Measurements from ENCODE around the gene KIRREL3.

KIRREL3 gene

DNA sequence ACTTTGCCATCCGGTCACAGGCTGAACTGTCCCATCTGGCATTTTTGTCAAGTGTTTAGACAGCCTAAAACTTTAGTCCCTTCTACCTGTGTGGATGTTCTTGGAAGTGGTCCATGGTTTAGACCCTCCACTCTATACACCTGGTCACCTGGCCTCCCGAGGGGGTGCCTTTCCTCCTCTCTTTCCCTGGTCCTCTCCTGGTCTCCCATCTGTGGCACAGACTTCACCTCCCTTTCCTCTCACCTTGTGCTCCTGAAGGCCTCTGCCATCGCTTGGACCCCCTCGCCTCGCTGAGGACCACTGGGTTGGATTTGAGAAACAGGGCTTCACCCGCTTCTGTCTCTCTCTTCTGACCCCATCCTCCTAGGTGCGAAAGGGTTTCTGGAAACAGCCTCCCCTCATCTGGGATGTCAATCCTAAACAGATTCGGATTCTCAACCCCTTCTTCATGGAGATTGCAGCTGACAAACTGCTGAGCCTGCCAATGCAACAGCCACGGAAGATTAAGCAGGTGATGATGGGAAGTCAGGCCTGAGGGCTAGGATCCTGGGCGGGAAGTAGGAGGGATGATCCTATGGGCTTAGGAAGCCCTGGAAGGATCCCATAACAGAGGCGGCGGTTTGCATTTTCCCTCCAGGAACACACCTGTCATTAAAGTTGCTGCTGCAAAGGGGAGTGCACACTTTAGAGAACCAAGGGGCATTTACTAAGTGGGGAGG lies 591.5 kb downstream of the KIRREL3 start:
- no peak overlapping the region for H3K9ac ChIP-seq (ENCODE audit: low read depth, low read length)
- peaks cover 18% of the 10 kb centered on the region for H3K4me1 ChIP-seq (ENCODE audit: insufficient read depth, low read length)
- no peaks in the 10 kb centered on the region for H3K9me3 ChIP-seq (ENCODE audit: control insufficient read depth, insufficient read depth, low read length)
- peaks cover 6% of the 10 kb centered on the region; the same call in 1 of the 2 replicates for H3K36me3 ChIP-seq (ENCODE audit: insufficient read depth, low read length)

DNA sequence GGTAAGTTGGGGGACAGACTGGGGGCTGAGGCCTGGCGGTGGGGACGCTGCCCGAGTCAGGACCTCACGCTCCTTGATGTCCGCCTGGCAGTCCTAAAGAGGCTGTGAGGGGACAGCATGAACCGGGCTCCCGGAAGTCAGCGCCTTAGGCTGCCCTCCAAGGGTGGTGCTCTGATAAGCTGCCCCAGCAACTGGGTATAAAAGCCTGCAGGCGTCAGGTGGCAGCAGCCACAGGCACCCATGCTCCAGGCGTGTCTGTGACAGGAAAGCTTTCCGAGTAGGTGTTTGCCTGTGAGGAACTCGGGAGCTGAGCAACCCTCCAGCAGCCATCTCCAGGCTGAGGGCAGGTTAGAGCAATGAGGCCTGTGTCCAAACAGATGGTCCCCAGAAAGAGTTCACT lies 592.1 kb downstream of the KIRREL3 start:
- Histone ChIP-seq H3K4me1 (ENCODE audit: insufficient read depth, low read length) (peaks cover 23% of the 10 kb centered on the region), H3K36me3 (ENCODE audit: insufficient read depth, low read length) (peaks cover 6% of the 10 kb centered on the region; the same call in 1 of the 2 replicates), H3K9me3 (ENCODE audit: control insufficient read depth, insufficient read depth, low read length) (no peaks in the 10 kb centered on the region), H3K9ac (ENCODE audit: low read depth, low read length) (no peak overlapping the region)

DNA sequence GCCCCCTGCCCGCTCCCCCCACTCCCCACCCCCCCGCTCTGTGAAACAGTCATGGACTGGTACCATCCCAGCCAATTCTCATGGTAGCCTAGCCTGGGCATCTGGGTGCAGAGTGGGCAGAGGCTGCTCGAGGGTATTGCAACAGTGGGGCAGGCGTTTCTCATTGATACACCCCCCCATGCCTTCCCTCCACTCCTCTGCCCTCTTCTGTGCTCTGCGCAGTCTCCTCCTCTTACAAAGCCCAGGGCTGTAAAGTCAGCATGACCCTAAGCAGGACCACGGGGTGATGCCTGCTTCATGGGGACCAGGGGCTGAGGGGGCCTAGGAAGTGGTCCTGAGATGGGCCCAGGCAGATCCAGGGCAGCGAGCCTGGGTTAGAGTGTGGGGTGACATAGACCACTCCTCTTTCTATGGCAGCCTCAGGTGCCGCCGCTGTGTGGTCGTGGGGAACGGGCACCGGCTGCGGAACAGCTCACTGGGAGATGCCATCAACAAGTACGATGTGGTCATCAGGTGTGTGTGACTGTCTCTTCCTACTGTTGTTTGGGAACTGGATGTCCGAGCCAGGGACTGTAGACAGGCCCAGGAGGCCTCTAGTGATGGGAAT lies 592.8 kb downstream of the KIRREL3 start:
- H3K9me3 ChIP-seq (ENCODE audit: control insufficient read depth, insufficient read depth, low read length) = no peaks in the 10 kb centered on the region
- H3K9ac ChIP-seq (ENCODE audit: low read depth, low read length) = no peak overlapping the region
- peaks cover 6% of the 10 kb centered on the region; the same call in 1 of the 2 replicates for H3K36me3 ChIP-seq (ENCODE audit: insufficient read depth, low read length)
- peaks cover 31% of the 10 kb centered on the region for H3K4me1 ChIP-seq (ENCODE audit: insufficient read depth, low read length)

DNA sequence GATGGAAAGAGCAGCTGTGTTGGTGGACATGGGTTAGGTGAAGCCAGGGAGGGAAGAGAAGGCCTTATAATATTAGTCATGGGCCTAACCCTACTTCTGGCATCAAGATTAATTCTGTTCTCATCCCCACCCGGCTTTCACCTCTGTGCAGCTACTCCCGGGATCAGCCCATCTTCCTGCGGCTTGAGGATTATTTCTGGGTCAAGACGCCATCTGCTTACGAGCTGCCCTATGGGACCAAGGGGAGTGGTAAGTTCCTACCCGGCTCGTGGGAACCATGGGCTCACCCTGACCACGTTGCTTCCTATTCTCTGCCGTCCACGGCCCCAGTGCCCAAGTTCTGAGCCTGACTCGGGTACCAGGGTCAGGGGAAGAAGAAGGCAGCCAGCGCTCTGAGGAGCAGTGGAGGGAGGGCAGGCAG lies 593.5 kb downstream of the KIRREL3 start:
- Histone ChIP-seq H3K9ac (ENCODE audit: low read depth, low read length) (no peak overlapping the region), H3K36me3 (ENCODE audit: insufficient read depth, low read length) (peaks cover 6% of the 10 kb centered on the region; the same call in 1 of the 2 replicates), H3K4me1 (ENCODE audit: insufficient read depth, low read length) (peaks cover 34% of the 10 kb centered on the region), H3K9me3 (ENCODE audit: control insufficient read depth, insufficient read depth, low read length) (no peaks in the 10 kb centered on the region)

GRCh38 chr11:126406368-126406767 lies 594.2 kb downstream of the KIRREL3 start:
- peaks cover 34% of the 10 kb centered on the region for H3K4me1 ChIP-seq (ENCODE audit: insufficient read depth, low read length)
- H3K36me3 ChIP-seq (ENCODE audit: insufficient read depth, low read length) = peaks cover 6% of the 10 kb centered on the region; the same call in 1 of the 2 replicates

DNA sequence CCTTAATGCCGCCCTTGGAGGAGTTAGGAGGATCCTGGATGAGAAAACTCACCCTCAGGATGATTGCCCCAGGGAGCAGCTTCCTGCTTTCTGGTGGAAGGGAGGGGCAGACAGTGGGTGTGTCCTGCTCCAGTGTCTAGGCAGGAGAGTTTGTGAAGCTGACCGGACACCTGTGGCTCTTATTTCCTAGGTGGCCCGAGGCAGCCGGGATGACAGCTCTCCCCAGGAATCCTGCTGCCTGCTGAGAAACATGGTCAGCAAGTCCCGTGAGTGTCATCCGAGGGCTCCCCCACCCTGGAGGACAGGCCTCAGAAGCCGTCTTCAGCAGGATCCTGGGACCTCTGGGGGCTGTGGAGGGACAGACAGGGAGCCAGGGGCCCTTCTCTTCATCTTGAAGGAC lies 594.7 kb downstream of the KIRREL3 start:
- no peaks in the 10 kb centered on the region for H3K9me3 ChIP-seq (ENCODE audit: control insufficient read depth, insufficient read depth, low read length)
- no peak overlapping the region for H3K9ac ChIP-seq (ENCODE audit: low read depth, low read length)
- H3K36me3 ChIP-seq (ENCODE audit: insufficient read depth, low read length) = peaks cover 6% of the 10 kb centered on the region; the same call in 1 of the 2 replicates
- H3K4me1 ChIP-seq (ENCODE audit: insufficient read depth, low read length) = peaks cover 34% of the 10 kb centered on the region

More at GRCh38 chr11:126406368-126406767, 594.2 kb downstream of the KIRREL3 start:
- no peaks in the 10 kb centered on the region for H3K9me3 ChIP-seq (ENCODE audit: control insufficient read depth, insufficient read depth, low read length)
- H3K9ac ChIP-seq (ENCODE audit: low read depth, low read length) = no peak overlapping the region

GRCh38 chr11:126405374-126405773 lies 595.2 kb downstream of the KIRREL3 start:
- Histone ChIP-seq H3K36me3 (ENCODE audit: insufficient read depth, low read length) (peaks cover 6% of the 10 kb centered on the region; the same call in 1 of the 2 replicates), H3K4me1 (ENCODE audit: insufficient read depth, low read length) (peaks cover 34% of the 10 kb centered on the region), H3K9me3 (ENCODE audit: control insufficient read depth, insufficient read depth, low read length) (no peaks in the 10 kb centered on the region), H3K9ac (ENCODE audit: low read depth, low read length) (no peak overlapping the region)

- peaks cover 34% of the 10 kb centered on the region for H3K4me1 ChIP-seq (ENCODE audit: insufficient read depth, low read length)
- H3K36me3 ChIP-seq (ENCODE audit: insufficient read depth, low read length) = peaks cover 6% of the 10 kb centered on the region; the same call in 1 of the 2 replicates
- no peak overlapping the region for H3K9ac ChIP-seq (ENCODE audit: low read depth, low read length)
- no peaks in the 10 kb centered on the region for H3K9me3 ChIP-seq (ENCODE audit: control insufficient read depth, insufficient read depth, low read length)
Observed at GRCh38 chr11:126404367-126404766, 596.2 kb downstream of the KIRREL3 start.

DNA sequence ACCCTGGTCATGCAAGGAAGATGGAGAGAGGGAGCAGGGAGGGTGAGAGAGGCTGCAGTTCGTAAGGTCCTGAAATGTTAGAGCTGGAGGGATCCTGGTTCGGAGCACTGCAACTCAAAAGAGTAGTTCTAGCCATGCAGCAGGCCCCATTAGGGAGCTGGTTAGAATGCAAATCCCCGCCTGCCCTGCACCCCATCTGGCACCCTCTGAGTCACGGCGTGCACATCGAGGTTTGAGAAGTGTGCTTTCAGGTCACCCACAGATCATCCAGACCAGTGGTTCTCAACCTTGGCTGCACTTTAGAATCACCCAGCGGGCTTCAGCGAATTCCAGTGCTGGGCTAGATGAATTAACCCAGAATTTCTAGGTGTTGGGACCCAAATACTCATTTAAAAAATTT lies 596.9 kb downstream of the KIRREL3 start:
- H3K9me3 ChIP-seq (ENCODE audit: control insufficient read depth, insufficient read depth, low read length) = no peaks in the 10 kb centered on the region
- H3K9ac ChIP-seq (ENCODE audit: low read depth, low read length) = no peak overlapping the region
- peaks cover 34% of the 10 kb centered on the region for H3K4me1 ChIP-seq (ENCODE audit: insufficient read depth, low read length)
- 0 out of 2 replicates have a peak, but pooled peaks cover under 1% of the 10 kb centered on the region for H3K36me3 ChIP-seq (ENCODE audit: insufficient read depth, low read length)

- H3K9me3 ChIP-seq (ENCODE audit: control insufficient read depth, insufficient read depth, low read length) = no peaks in the 10 kb centered on the region
- H3K4me1 ChIP-seq (ENCODE audit: insufficient read depth, low read length) = peaks cover 34% of the 10 kb centered on the region
- H3K9ac ChIP-seq (ENCODE audit: low read depth, low read length) = peak overlapping the region; percentile 4; the same call in 1 of the 2 replicates
- no peaks in the 10 kb centered on the region for H3K36me3 ChIP-seq (ENCODE audit: insufficient read depth, low read length)
Observed at GRCh38 chr11:126403022-126403581, 597.5 kb downstream of the KIRREL3 start.

- Histone ChIP-seq H3K4me1 (ENCODE audit: insufficient read depth, low read length) (peaks cover 30% of the 10 kb centered on the region), H3K9me3 (ENCODE audit: control insufficient read depth, insufficient read depth, low read length) (no peaks in the 10 kb centered on the region), H3K36me3 (ENCODE audit: insufficient read depth, low read length) (no peaks in the 10 kb centered on the region), H3K9ac (ENCODE audit: low read depth, low read length) (no peak overlapping the region)
Observed at GRCh38 chr11:126400479-126400878, 600.1 kb downstream of the KIRREL3 start.

DNA sequence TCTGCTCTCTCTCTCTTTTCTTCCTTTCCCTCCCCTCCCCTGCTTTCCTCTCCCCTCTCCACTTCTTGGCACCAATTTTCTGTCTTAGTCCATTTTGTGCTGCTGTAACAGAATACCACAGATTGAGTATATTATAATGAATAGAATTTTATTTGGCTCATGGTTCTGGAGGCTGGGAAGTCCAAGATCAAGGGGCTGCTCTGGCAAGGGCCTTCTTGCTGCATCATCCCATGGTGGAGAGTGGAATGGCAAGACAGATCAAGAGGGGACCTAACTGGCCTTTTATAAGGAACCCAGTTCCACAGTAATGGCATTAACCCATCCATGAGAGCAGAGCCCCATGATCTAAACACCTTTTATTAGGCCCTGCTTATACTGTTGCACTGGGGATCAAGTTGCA lies 600.6 kb downstream of the KIRREL3 start:
- Histone ChIP-seq H3K36me3 (ENCODE audit: insufficient read depth, low read length) (no peaks in the 10 kb centered on the region), H3K9ac (ENCODE audit: low read depth, low read length) (no peak overlapping the region), H3K9me3 (ENCODE audit: control insufficient read depth, insufficient read depth, low read length) (no peaks in the 10 kb centered on the region), H3K4me1 (ENCODE audit: insufficient read depth, low read length) (peaks cover 26% of the 10 kb centered on the region)

- no peaks in the 10 kb centered on the region for H3K36me3 ChIP-seq (ENCODE audit: insufficient read depth, low read length)
- no peak overlapping the region for H3K9ac ChIP-seq (ENCODE audit: low read depth, low read length)
- no peaks in the 10 kb centered on the region for H3K9me3 ChIP-seq (ENCODE audit: control insufficient read depth, insufficient read depth, low read length)
- peaks cover 13% of the 10 kb centered on the region for H3K4me1 ChIP-seq (ENCODE audit: insufficient read depth, low read length)
Observed at GRCh38 chr11:126398721-126399120, 601.8 kb downstream of the KIRREL3 start.

- Histone ChIP-seq H3K9me3 (ENCODE audit: control insufficient read depth, insufficient read depth, low read length) (no peaks in the 10 kb centered on the region), H3K9ac (ENCODE audit: low read depth, low read length) (no peak overlapping the region), H3K36me3 (ENCODE audit: insufficient read depth, low read length) (no peaks in the 10 kb centered on the region)
Observed at GRCh38 chr11:126398296-126398695, 602.3 kb downstream of the KIRREL3 start.

DNA sequence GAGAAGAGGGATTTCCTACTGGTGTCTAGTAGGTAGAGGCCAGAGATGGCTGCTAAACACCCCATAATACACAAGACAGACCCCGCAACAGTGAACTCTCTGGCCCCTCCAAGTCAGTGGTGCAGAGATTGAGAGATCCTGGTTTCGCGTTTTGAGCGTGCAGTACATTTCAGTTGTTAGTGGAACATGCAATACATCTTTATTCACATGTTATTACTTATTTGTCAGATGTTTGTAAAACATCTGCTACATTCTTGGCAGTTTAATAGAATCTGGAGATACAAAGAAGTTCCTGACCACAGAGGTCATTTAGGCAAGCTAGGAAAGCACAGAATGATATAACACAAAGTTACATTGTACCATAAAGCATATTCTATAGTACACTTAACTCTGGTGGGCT lies 603.6 kb downstream of the KIRREL3 start:
- no peaks in the 10 kb centered on the region for H3K36me3 ChIP-seq (ENCODE audit: insufficient read depth, low read length)
- no peaks in the 10 kb centered on the region for H3K4me1 ChIP-seq (ENCODE audit: insufficient read depth, low read length)
- H3K9ac ChIP-seq (ENCODE audit: low read depth, low read length) = no peak overlapping the region
- H3K9me3 ChIP-seq (ENCODE audit: control insufficient read depth, insufficient read depth, low read length) = no peaks in the 10 kb centered on the region

More at GRCh38 chr11:126398296-126398695, 602.3 kb downstream of the KIRREL3 start:
- H3K4me1 ChIP-seq (ENCODE audit: insufficient read depth, low read length) = peaks cover 9% of the 10 kb centered on the region
